HK-2 (cell line): ENCODE data around the gene TUFT1.

Source experiments
- DNase-seq: peaks from one replicate; pipeline ENCODE4 v3.0.0-alpha.2; 2018; ENCODE audit not compliant: unreplicated experiment

The TUFT1 gene, protein sequence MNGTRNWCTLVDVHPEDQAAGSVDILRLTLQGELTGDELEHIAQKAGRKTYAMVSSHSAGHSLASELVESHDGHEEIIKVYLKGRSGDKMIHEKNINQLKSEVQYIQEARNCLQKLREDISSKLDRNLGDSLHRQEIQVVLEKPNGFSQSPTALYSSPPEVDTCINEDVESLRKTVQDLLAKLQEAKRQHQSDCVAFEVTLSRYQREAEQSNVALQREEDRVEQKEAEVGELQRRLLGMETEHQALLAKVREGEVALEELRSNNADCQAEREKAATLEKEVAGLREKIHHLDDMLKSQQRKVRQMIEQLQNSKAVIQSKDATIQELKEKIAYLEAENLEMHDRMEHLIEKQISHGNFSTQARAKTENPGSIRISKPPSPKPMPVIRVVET

DNA sequence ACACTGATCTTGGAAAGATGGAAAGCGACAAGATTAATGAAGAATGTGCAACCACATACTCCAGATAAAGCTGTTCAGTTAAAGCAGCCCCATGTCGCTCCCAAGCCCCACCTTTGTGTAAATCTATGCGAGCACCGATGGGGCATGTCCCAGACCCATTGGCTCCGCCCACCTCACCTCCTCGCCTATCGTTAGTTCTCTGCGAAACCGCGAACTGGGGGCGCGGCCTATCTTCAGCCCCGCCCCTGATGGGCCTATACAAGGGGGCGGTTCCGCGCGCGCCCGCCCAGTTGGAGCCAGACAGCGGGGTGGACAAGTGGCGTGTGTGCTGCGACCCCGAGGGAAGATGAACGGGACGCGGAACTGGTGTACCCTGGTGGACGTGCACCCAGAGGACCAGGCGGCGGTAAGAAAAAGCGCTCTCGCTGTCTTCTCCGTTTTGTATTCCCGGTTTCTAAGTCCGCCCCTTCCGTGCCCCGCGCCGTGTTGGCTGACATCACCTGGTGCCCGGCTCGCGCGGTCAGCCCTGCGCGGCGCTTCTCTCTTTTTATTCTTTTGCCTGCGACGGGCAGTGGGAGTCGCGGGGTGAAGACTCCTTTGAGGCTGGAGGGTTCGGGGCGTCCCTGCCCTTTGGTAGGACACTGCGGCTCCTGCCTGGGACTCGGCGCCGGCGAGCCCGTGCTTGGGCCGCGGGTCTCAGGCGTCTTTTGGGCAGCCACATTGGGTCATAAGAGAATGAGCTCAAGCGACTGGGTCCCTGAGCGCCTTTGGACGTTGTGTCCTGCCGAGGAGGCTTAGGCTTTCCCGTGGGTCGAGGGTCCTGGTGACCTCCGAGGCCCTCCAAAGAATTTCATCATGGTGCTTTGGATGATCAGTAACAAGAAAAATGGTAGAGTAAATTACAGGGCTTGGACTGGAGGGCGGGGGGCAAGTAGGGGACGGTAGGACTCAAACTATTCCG lies at the start of gene TUFT1:
TUFT1 (plus strand) TSS at position 289 of the 961 bp plus-strand sequence; CDS start at position 347, 58 bp downstream.
- peak; percentile 93 for DNase-seq

DNA sequence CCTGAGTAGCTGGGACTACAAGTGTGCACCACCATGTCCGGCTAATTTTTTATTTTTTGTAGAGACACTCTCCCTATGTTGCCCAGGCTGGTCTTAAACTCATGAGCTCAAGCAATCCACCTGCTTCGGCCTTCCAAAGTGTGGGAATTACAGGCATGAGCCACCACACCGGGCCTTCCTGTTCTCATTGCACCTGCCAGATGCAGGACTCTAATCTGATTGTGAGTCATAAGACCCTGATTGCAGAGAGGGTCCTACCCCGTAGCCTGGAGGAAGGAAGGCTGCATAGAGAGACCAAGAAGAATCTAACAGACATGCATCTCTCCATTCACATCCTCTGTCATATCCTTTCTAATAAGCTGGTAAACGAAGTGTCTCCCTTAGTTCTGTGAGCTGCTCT lies 48.5 kb upstream of the TUFT1 start:
- DNase-seq, result no peak

DNA sequence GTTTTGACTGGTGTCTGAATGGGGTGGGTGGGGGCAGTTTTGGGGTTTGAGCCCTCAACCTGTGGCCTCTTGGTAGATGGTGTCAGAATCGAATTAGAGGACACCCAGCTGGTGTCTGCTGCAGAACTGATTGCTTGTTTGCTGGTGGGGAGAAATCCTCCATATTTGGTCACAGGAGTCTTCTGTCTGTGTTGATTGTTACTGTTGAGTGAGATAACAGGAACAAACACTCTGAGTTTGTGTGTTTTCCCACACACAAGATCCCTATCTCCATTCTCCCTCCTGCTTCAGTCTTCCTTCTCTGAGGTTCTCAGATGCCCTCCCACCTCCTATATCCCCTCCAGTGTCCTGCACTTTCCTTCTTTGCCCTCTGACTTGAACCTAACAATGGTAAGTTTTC lies 48.0 kb upstream of the TUFT1 start:
- DNase-seq, result no peak

DNA sequence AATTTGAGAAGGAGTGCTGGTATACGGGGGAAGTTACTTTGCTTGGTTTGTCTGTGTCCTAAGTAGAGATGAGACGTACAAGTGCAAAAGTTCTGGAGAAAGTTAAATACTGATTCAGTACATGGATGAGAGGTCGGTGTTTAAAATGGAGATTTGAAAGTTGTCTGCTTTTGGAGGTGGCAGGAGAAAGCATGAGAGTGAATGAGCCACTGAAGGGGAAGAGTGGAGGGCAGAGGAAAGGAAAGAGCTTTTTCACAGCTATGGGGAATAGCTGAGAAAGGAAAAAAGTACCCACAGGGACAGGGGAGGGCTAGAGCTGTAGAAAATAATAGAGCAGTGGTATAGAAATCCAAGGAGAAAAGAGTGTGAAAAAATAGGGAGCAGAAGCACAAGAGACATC lies 47.1 kb upstream of the TUFT1 start:
- no peak for DNase-seq

DNA sequence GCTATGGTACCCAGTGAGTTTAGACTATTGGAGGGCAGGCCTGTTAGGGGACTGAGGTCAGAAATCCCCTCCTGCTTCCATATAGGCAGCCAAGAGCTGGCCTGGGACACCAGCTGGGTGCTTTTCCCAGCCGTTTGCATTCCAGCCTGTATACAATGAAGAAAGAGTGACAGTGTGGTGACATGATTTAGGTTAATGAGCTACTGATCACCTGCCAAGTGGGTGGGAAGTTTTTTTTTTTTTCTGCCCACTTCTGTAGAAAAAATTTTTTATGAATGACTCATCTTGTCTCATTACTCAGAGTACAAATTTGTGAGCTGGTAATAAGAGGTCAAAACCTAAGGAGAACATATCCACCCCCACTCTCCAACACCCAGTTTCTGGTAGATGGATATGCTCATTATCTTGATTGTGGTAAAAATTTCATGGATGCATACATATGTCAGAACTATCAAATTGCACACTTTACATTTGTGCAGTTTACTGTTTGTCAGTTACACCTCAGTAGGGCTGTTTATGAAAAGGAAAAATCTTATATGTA lies 45.3 kb upstream of the TUFT1 start:
- DNase-seq, result no peak

DNA sequence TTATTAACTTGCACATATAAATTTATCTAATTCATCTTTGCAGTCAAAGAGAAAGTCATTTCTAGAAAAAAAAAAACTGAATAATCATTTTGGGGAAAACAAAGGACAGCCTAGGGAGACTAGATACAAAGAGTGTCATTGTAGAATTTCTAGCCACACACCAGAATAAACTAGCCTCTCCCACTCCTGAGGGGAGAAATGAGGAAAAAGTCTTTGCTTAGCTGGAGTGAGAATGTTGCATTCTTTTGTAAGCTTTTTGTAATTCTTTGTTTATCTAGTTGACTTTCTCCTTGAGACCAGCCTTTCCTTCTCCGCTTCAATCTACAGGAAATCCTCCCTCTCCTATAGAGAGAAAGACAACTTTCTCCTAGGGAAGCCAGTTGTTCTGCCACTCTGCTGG lies 44.8 kb upstream of the TUFT1 start:
- no peak for DNase-seq

DNA sequence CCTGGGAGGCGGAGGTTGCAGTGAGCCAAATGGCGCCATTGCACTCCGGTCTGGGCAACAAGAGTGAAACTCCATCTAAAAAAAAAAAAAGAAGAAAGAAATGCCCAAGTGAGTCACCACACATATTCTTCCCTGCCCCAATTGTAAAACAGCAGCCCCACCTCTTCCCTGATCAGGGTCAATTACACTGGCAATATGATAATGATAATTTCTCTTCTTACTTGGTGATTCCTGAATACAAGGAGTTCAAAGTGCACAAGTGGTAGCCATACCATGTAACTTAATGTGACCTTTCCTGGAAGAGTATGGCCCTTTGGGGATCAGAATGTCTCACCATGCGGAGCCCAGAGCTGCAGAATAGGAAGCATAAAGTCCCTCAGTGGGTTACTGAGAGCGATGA lies 40.7 kb upstream of the TUFT1 start:
- no peak for DNase-seq

DNA sequence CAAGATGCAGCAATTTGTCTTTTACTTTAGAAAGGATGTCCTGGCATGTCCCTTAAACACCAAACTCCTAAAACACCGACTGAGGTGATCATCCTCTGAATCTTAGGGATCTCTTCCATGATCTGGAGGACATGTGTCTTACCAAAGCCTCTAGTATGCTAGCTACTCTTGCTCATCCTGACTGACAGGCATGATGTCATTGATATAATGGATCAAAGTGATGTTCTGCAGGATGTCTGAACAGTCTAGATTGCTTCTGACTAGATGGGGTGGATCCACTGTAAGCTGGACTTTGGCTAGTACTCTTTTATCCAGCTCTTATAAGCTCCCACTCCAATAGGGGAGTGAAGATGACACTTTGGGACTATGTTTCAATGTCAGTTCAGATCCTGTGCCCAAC lies 40.2 kb upstream of the TUFT1 start:
- DNase-seq, result no peak

DNA sequence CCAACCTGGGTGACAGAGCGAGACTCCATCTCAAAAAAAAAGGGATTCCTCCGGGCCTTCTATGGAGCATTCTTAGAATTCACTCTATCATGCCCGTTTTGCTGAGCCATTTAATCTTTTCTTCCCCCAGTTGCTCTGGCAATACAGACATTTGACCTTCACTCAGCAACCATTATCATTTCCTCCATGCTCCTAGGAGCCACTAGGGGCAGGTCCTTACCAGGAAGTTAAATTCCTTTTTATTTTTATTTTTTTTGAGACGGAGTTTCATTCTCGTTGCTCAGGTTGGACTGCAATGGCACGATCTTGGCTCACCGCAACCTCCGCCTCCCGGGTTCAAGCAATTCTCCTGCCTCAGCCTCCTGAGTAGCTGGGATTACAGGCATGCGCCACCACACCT lies 38.6 kb upstream of the TUFT1 start:
- no peak for DNase-seq

DNA sequence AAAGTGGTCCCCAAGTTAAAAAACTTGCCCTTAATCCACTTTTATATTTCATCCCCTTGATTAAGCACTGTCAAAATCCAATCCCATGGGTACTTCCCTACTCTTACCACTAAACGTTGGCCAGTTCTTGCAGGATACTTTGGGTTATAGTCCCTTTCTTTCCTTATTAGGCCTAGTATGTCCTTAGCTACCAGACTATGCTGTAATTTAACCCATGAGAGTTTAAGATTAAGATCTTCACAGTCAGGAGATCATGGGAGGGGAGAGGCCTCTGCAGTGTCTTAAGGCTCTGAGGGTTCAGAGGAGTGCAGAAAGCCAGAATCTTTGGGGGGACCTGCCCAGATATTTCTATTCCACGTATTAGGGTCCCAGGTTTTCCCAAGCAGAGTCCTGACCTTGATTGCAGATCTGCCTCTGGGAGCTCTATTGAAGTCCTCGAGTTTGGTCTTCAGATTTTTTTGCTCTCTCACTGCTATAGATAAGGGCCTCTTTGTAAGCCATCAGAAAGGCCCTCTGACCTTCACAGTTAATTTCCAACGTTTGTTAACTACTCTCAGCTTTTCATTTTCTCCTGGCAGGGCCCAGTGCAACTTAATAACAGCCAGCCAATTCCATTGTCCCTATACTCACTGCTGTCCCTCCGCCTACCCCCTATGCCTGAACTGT lies 37.9 kb upstream of the TUFT1 start:
- no peak for DNase-seq

DNA sequence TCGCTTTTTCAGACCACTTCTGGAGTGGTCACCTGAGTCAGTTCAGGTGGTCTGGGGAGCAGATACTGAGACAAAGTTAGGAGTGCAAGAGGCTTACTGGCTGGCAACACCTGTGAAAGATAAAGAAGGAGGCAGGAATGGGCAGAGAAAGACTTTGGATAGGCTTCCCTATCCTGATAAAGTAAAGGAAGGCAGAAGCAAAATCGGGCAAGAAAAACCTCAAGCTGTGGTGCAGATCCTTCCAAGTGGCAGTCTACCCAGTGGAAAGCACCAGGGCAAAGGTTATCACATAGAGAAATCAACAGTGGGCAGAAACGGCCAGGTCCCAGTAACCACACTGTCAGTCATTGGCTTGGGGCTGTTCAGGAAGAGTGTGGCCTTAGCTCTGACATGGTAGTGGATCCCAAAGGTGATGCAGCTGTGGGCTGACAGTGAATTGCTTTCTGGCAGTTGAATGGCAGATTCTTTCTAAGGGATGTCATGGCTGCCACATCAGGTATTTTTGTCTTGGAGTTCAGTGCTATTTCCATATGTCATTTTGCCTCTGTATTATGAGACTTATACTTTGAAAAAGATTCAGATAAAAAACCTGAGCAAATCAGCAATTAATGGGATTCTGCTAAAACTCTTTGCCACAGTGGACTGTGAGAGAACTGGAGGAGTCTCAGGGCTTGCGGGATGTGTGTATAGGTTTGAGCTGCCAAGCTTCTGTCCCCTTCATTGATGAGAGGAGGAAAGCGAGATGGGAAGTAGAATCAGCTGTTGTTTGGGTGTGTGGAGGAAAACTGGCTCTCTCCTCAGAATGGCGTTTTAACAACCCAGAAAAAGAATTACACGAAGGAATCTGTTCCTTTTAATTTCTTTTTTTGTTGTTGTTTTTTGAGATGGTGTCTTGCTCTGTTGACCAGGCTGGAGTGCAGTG lies 37.0 kb upstream of the TUFT1 start:
- no peak for DNase-seq

DNA sequence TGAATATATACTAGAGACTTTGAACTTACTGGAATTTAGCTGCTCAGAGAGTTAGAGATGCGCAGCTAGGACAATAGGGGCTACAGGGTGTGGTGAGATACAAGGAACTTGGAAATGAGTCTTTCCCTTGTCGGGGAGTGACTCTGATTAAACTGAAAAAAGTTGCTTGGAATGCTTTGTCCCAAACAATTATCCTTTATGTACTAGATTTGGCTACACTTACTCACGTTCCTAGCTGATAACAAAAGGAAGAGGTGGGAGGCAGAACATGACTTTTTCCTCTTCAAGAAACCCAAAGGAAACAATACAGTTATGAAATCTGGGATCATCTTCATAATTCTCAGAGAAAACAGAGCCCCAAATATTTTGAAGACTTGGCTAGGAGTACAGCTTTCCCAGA lies 35.9 kb upstream of the TUFT1 start:
- no peak for DNase-seq

DNA sequence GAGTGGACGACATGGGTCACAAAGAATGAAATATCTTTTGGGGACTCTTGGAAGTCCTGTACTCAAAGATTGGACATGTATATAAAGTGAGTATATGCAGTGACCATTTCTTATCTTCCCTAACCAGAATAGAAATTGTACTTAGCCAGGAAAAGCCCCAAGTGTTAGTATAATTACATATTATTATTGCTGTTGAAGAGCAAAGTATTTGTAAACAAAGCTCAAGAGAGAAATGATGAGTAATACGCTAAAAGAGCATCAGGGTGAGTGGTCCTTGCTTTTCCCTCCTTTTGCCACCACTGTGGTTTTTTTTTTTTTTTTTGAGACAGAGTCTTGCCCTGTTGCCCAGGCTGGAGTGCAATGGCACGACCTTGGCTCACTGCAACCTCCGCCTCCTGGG lies 35.4 kb upstream of the TUFT1 start:
- no peak for DNase-seq

DNA sequence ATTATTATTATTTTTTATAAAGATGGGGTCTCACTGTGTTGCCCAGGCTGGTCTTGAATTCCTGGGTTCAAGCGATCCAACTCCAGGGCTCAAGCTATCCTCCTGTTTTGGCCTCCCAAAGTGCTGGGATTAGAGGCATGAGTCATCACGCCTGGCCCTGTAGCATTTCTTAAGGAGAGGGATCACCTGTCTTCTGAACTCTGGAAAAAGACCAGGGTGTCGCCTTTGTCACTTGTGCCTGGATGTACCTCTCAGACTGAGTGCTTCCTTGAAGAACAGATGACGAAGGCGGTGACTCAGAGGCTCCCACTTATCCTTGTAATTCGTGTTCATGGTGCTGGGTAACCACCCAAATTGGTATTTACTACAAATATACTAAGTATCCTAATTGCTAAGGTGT lies 31.3 kb upstream of the TUFT1 start:
- no peak for DNase-seq

DNA sequence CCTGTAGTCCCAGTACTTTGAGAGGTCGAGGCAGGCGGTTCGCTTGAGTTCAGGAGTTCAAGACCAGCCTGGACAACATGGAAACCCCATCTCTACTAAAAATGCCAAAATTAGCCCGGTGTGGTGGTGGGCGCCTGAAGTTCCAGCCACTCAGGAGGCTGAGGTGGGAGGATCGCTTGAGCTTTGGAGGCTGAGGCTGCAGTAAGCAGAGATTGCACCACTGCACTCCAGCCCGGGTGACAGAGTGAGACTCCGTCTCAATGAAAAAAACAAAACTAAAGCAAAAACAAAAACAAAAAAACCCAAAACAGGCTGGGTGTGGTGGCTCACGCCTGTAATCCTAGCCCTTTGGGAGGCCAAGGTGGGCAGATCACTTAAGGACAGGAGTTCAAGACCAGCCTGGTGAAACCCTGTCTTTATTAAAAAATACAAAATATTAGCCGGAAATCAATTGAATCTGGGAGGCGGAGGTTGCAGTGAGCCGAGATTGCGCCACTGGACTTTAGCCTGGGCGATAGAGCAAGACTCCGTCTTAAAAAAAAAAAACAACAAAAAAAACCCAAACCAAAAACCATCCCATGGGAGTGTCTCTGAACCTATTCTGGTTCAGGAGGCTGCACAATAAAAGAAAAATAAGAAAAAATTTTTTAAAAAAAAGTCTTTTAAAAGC lies 30.6 kb upstream of the TUFT1 start:
- DNase-seq, result no peak

DNA sequence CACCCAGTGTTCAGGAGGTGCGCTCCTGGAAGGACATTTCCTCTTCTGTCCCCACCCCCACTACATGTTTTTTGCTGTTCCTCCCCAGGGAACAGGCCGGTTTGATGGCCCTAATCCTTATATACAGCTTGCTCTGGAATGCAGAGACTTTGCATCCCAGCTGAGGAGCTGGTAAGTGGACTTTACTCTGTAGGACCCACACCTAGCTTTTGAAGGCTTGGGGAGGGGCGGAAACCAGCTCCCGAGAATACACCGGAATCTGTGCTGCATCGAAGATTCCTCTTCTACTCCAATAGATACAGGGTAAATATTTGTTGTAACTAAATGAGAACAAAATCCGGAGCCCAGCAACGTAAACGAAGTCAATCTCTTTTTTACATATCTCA lies 30.1 kb upstream of the TUFT1 start:
- DNase-seq, result no peak

DNA sequence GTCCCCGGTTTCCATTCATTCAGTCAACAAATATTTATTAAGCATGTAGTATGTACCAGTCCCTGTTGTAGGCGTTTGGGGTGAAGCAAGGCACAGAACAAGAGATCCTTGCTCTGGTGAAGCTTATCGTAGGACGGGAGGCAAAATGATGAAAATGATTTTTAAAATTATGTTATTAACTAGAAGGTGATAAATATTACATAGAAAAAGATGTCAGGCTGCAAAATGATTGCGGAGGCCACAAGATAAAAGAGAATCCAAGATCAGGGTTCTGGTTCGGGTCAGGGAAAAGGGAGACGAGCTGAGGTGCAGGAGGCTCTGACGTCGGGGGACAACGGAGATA lies 29.5 kb upstream of the TUFT1 start:
- DNase-seq, result no peak

DNA sequence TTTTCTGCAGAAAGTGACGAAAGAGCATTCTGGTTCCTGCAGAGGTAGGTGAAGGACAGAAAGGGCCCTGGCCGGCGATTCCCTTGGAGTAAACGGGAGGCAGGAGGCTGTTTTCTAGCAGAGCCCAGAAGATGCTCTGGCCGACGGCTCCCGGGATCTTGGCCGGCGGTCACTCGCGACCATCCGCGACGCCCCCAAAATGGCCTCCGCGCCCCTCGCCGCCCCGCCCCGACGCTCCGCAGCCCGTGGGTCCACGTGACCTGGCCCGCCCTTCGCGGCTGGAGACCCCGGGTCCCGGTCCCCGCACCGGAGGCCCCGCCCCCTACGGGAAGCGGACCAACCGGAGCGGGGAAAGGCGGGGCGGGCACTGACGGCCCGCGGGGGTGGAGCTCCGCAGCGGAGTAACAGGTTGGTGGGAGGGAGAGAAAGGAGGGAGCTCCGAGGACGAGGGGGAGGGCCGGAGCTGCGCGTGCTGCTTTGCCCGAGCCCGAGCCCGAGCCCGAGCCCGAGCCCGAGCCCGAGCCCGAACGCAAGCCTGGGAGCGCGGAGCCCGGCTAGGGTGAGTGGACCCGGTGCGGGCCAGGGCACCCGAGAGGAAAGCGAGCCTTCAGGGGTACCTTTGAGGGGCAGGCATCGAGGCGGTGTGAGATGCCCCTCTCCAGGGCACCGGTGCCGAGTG lies 29.0 kb upstream of the TUFT1 start, which contains the start of gene CGN:
CGN (plus strand) TSS at position 431 of the 679 bp plus-strand sequence. CDS start 7,133 bp downstream, outside the sequence.
- DNase-seq, result peak; percentile 69

DNA sequence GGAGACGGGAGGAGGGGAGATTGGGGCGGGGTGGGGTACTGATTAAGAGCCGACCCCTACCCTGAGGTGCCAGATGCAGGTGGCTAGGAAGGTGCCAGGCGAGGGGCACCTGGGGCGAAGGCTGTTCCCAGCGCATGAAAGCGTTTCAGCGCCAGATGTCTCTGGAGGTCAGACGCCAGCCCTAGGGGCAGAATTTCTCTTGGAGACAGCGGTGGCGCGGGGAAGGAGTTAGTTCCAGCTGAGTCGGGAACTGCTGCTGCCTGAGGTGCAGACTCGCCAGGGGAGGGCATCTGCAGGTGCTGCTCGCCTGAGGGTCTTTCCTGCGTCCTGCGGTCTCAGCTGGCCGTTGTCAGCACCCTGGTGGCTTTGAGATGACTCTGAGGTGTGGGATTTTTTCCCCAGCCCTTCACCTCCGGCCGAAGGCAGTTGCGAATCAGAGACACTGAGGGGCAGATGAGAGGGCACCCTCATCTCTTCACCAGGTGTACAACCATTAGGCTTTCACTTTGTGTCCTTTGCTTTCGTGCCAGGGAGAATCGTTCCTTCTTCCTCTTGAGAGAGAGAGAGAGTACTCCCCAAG lies 28.4 kb upstream of the TUFT1 start:
- DNase-seq, result no peak
